Gastrocnemius medialis (tissue), 4 donors: ENCODE data around the gene KCNK18. TPM values are rescaled to one million over a fixed set of nuclear protein-coding genes. Genes with fewer than 3 reads are reported as not detected.

Experiments
- ATAC-seq, 2 donors: fragments of 150-250 bp; one replicate each; pipeline ENCODE4 v1.9.1; 2016
- DNase-seq, 2 donors: peaks; one replicate each; pipeline ENCODE4 v3.0.0-alpha.2; 2019
- H3K27ac ChIP-seq, 4 donors: fragments of 200-600 bp; sonication (generic); 1 replicate in 1 of 4; 2 replicates in 3 of 4; pipeline ENCODE4 v1.5.1; 2016 to 2018; ENCODE audit warnings: mild to moderate bottlenecking in 2 of 4, moderate library complexity in 1 of 4
- H3K27me3 ChIP-seq, 3 donors: fragments of 200-600 bp; sonication (generic) in 2 of 3; 1 replicate in 1 of 3; 2 replicates in 2 of 3; pipeline versions ENCODE4 v1.5.1 to v1.6.0; 2016 to 2019; ENCODE audit warnings: mild to moderate bottlenecking in 1 of 3, moderate library complexity in 1 of 3
- H3K36me3 ChIP-seq, 2 donors: fragments of 200-600 bp; sonication (generic) in 1 of 2; one replicate each; pipeline ENCODE4 v1.5.1; 2017 to 2018
- H3K4me1 ChIP-seq, 2 donors: fragments of 200-600 bp; sonication (generic) in 1 of 2; one replicate each; pipeline ENCODE4 v1.5.1; 2016 to 2017; ENCODE audit warnings: mild to moderate bottlenecking in 2 of 2
- H3K4me3 ChIP-seq, 4 donors: fragments of 200-600 bp; sonication (generic) in 3 of 4; 1 replicate in 1 of 4; 2 replicates in 3 of 4; pipeline ENCODE4 v1.5.1; 2016 to 2019; ENCODE audit warnings: mild to moderate bottlenecking in 2 of 4
- H3K9me3 ChIP-seq, 3 donors: fragments of 200-600 bp; sonication (generic) in 2 of 3; 1 replicate in 1 of 3; 2 replicates in 2 of 3; pipeline ENCODE4 v1.5.1; 2016 to 2019
- CTCF ChIP-seq, 5 experiments: fragments of 450-650 bp in 3 of 5; fragments of 200-600 bp in 2 of 5; sonication (generic) in 2 of 5; IDR thresholded peaks in 4 of 5; conservative IDR thresholded peaks in 1 of 5; 1 replicate in 4 of 5; 2 replicates in 1 of 5; pipeline ENCODE4 v1.5.1; 2016 to 2019; ENCODE audit warnings: antibody characterized with exemption in 5 of 5, mild to moderate bottlenecking in 3 of 5, moderate library complexity in 3 of 5
- POLR2A ChIP-seq, 2 donors: fragments of 450-650 bp; IDR thresholded peaks; one replicate each; pipeline ENCODE4 v1.6.1; 2017; ENCODE audit warnings: antibody characterized with exemption in 2 of 2, mild to moderate bottlenecking in 2 of 2, moderate library complexity in 2 of 2
- in situ Hi-C, 4 donors: fragments of 200-750 bp; cut with MboI; loops; one replicate each; pipeline versions ENCODE4 v1.15.0 to v1.8.0; 2017; ENCODE audit warnings: low sequenced_read_pairs in 4 of 4
- intact Hi-C: fragments of 100-400 bp; cut with DNase I; formaldehyde crosslinking; loops from one replicate; pipeline ENCODE4 v1.15.1; 2023; ENCODE audit warnings: low total_unique reads
- total RNA-seq, 4 donors: library from RNA; depleted of rRNA; stranded (reverse); fragments of >200 nt; gene quantifications; one replicate each; pipeline versions ENCODE4 v1.1.0 to v1.2.3, GENCODE V29; 2016

KCNK18 gene
- not detected for total RNA-seq

- H3K36me3 ChIP-seq, result no peaks in the 10 kb centered on the region
- H3K4me1 ChIP-seq, result no peaks in the 10 kb centered on the region
- no peak within 1 kb of the TSS for H3K27ac ChIP-seq
- DNase-seq, result no peak
- TF ChIP-seq POLR2A (IDR thresholded peaks at IDR 0.05) (no peak), CTCF (IDR thresholded peaks at IDR 0.05 in 4 of 5, conservative IDR thresholded peaks at IDR 0.05 in 1 of 5) (no peak)
- H3K9me3 ChIP-seq, result no peaks in the 10 kb centered on the region
- H3K27me3 ChIP-seq, result peaks cover 0 to 3% (median 0%) of the 10 kb centered on the region in 3 donors
- H3K4me3 ChIP-seq, result no peak within 1 kb of the TSS
- in situ Hi-C loops, result no loop called here
- no peak for ATAC-seq
- intact Hi-C loops, result no loop called here
Observed at GRCh38 chr10:117197189-117197588, at the start of gene KCNK18. TSS of gene KCNK18 (plus strand) at chr10:117197489. CDS start at chr10:117197489, 0 bp downstream.

GRCh38 chr10:117148284-117148683, 49.0 kb upstream of the KCNK18 start:
- Histone ChIP-seq H3K4me3 (no peak overlapping the region), H3K27ac (no peak overlapping the region), H3K36me3 (no peaks in the 10 kb centered on the region), H3K4me1 (no peaks in the 10 kb centered on the region), H3K9me3 (peaks cover 0 to 4% (median 0%) of the 10 kb centered on the region in 3 donors), H3K27me3 (peaks cover 0 to 35% (median 11%) of the 10 kb centered on the region in 3 donors)
- intact Hi-C loops (no loop called here), in situ Hi-C loops (no loop called here)
- no peak for TF ChIP-seq POLR2A (IDR thresholded peaks at IDR 0.05)
- no peak for TF ChIP-seq CTCF (IDR thresholded peaks at IDR 0.05 in 4 of 5, conservative IDR thresholded peaks at IDR 0.05 in 1 of 5)
- no peak for ATAC-seq
- no peak for DNase-seq

- in situ Hi-C loops (loop anchor here in 1 of 4 donors (25.0 kb wide), 1 partner anchor 465 kb away; no protein-coding TSS in a partner anchor), intact Hi-C loops (no loop called here)
- H3K4me1 ChIP-seq, result no peaks in the 10 kb centered on the region
- H3K4me3 ChIP-seq, result no peak overlapping the region
- H3K9me3 ChIP-seq, result no peaks in the 10 kb centered on the region
- DNase-seq (no peak), ATAC-seq (no peak)
- no peaks in the 10 kb centered on the region for H3K36me3 ChIP-seq
- H3K27me3 ChIP-seq, result peaks cover 9 to 43% (median 22%) of the 10 kb centered on the region in 3 donors
- H3K27ac ChIP-seq, result no peak overlapping the region
- TF ChIP-seq POLR2A (IDR thresholded peaks at IDR 0.05) (no peak), CTCF (IDR thresholded peaks at IDR 0.05 in 4 of 5, conservative IDR thresholded peaks at IDR 0.05 in 1 of 5) (no peak)
Observed at GRCh38 chr10:117152668-117153067, 44.6 kb upstream of the KCNK18 start.

- Histone ChIP-seq H3K36me3 (no peaks in the 10 kb centered on the region), H3K27me3 (peaks cover 56 to 88% (median 74%) of the 10 kb centered on the region in 3 donors), H3K4me3 (no peak overlapping the region), H3K4me1 (peaks cover 0 to 9% of the 10 kb centered on the region in 2 donors), H3K27ac (no peak overlapping the region), H3K9me3 (no peaks in the 10 kb centered on the region)
- TF ChIP-seq CTCF (IDR thresholded peaks at IDR 0.05 in 4 of 5, conservative IDR thresholded peaks at IDR 0.05 in 1 of 5), result no peak
- no peak for TF ChIP-seq POLR2A (IDR thresholded peaks at IDR 0.05)
- no peak for DNase-seq
- ATAC-seq, result no peak
- intact Hi-C loops, result no loop called here
- in situ Hi-C loops, result loop anchor here in 1 of 4 donors (25.0 kb wide), 1 partner anchor 471 kb away; no protein-coding TSS in a partner anchor
Observed at GRCh38 chr10:117158297-117158696, 39.0 kb upstream of the KCNK18 start.

GRCh38 chr10:117159390-117159789, 37.9 kb upstream of the KCNK18 start:
- Histone ChIP-seq H3K27ac (no peak overlapping the region), H3K27me3 (peaks cover 67 to 94% (median 85%) of the 10 kb centered on the region in 3 donors), H3K4me1 (peaks cover 0 to 9% of the 10 kb centered on the region in 2 donors), H3K9me3 (no peaks in the 10 kb centered on the region), H3K4me3 (no peak overlapping the region), H3K36me3 (no peaks in the 10 kb centered on the region)
- DNase-seq (no peak), ATAC-seq (no peak)
- intact Hi-C loops (no loop called here), in situ Hi-C loops (loop anchor here in 1 of 4 donors (25.0 kb wide), 1 partner anchor 472 kb away; no protein-coding TSS in a partner anchor)
- TF ChIP-seq POLR2A (IDR thresholded peaks at IDR 0.05) (no peak), CTCF (IDR thresholded peaks at IDR 0.05 in 4 of 5, conservative IDR thresholded peaks at IDR 0.05 in 1 of 5) (no peak)
